SK-N-SH treated with all-trans-retinoic acid at 6 μM for 48 hours (cell line): ENCODE measurements around the gene PCDHGA10.

Experiments
- ATAC-seq: fragments of 200-7000 bp; cut with Tn5 transposase; 3 replicates; pipeline ENCODE4 v1.9.1; 2020; ENCODE audit warnings: mild to moderate bottlenecking, moderate library complexity
- ARNTL ChIP-seq: fragments of 450-650 bp; formaldehyde crosslinking; IDR thresholded peaks from 2 replicates; pipeline ENCODE4 v1.5.0; 2020; ENCODE audit warnings: low read depth, mild to moderate bottlenecking, moderate library complexity, borderline replicate concordance
- BACH2 ChIP-seq: fragments of 250-450 bp; sonication (Bioruptor Pico); IDR thresholded peaks from 2 replicates; pipeline ENCODE4 v1.9.0; 2021; ENCODE audit warnings: mild to moderate bottlenecking, borderline replicate concordance
- CSDC2 ChIP-seq: fragments of 250-450 bp; sonication (Bioruptor Pico); IDR thresholded peaks from 2 replicates; pipeline ENCODE4 v1.5.0; 2020; ENCODE audit warnings: mild to moderate bottlenecking, moderate library complexity
- ESRRG ChIP-seq: fragments of 250-450 bp; sonication (Bioruptor Pico); IDR thresholded peaks from 2 replicates; pipeline ENCODE4 v1.6.1; 2021; ENCODE audit warnings: mild to moderate bottlenecking
- GLIS3 ChIP-seq: fragments of 250-450 bp; sonication (Bioruptor Pico); IDR thresholded peaks from 2 replicates; pipeline ENCODE4 v1.5.0; 2020; ENCODE audit warnings: mild to moderate bottlenecking, moderate library complexity
- ISL1 ChIP-seq: fragments of 250-450 bp; sonication (Bioruptor Pico); IDR thresholded peaks from 2 replicates; pipeline ENCODE4 v2.1.2; 2022; ENCODE audit warnings: mild to moderate bottlenecking, moderate library complexity
- OSR1 ChIP-seq: fragments of 250-450 bp; sonication (Bioruptor Pico); IDR thresholded peaks from 2 replicates; pipeline ENCODE4 v1.8.0; 2022; ENCODE audit warnings: moderate library complexity, mild to moderate bottlenecking, inconsistent platforms
- PATZ1 ChIP-seq: fragments of 250-450 bp; sonication (Bioruptor Pico); IDR thresholded peaks from 2 replicates; pipeline ENCODE4 v1.8.0; 2020; ENCODE audit warnings: mild to moderate bottlenecking, moderate library complexity, borderline replicate concordance
- RARB ChIP-seq: fragments of 250-450 bp; sonication (Bioruptor Pico); IDR thresholded peaks from 2 replicates; pipeline ENCODE4 v1.8.0; 2021; ENCODE audit warnings: mild to moderate bottlenecking, moderate library complexity
- SNAI2 ChIP-seq: fragments of 250-450 bp; sonication (Bioruptor Pico); IDR thresholded peaks from 2 replicates; pipeline ENCODE4 v1.5.0; 2020; ENCODE audit warnings: mild to moderate bottlenecking, moderate library complexity
- TCF4 ChIP-seq: fragments of 250-450 bp; sonication (Bioruptor Pico); IDR thresholded peaks from 2 replicates; pipeline ENCODE4 v1.8.0; 2021; ENCODE audit warnings: mild to moderate bottlenecking, moderate library complexity, borderline replicate concordance
- TOX ChIP-seq: fragments of 250-450 bp; sonication (Bioruptor Pico); IDR thresholded peaks from 2 replicates; pipeline ENCODE4 v1.8.0; 2021; ENCODE audit warnings: mild to moderate bottlenecking, moderate library complexity, borderline replicate concordance
- ZC3H10 ChIP-seq: fragments of 250-450 bp; sonication (Bioruptor Pico); IDR thresholded peaks from 2 replicates; pipeline ENCODE4 v1.5.1; 2021; ENCODE audit warnings: mild to moderate bottlenecking, moderate library complexity
- ZFP3 ChIP-seq: fragments of 250-450 bp; sonication (Bioruptor Pico); IDR thresholded peaks from 2 replicates; pipeline ENCODE4 v1.5.0; 2020; ENCODE audit warnings: mild to moderate bottlenecking, moderate library complexity
- ZFP30 ChIP-seq: fragments of 450-650 bp; formaldehyde crosslinking; IDR thresholded peaks from 2 replicates; pipeline ENCODE4 v1.5.0; 2022; ENCODE audit warnings: mild to moderate bottlenecking, moderate library complexity
- ZNF565 ChIP-seq: fragments of 450-650 bp; formaldehyde crosslinking; conservative IDR thresholded peaks from 2 replicates; pipeline ENCODE4 v1.5.0; 2020; ENCODE audit warnings: low read depth, mild to moderate bottlenecking, moderate library complexity
- ZNF70 ChIP-seq: fragments of 450-650 bp; formaldehyde crosslinking; IDR thresholded peaks from 2 replicates; pipeline ENCODE4 v1.5.0; 2020; ENCODE audit warnings: mild to moderate bottlenecking, moderate library complexity
- ZNF8 ChIP-seq: fragments of 450-650 bp; formaldehyde crosslinking; IDR thresholded peaks from 2 replicates; pipeline ENCODE4 v1.5.0; 2020; ENCODE audit warnings: mild to moderate bottlenecking, moderate library complexity
- TF ChIP-seq, protein P1 (sequence below): fragments of 250-450 bp; sonication (Bioruptor Pico); IDR thresholded peaks from 2 replicates; pipeline ENCODE4 v1.5.1; 2021; ENCODE audit warnings: mild to moderate bottlenecking, moderate library complexity
- TF ChIP-seq, protein P2 (sequence below): fragments of 250-450 bp; sonication (Bioruptor Pico); IDR thresholded peaks from 2 replicates; pipeline ENCODE4 v1.8.0; 2021; ENCODE audit warnings: low read depth, mild to moderate bottlenecking, moderate library complexity, borderline replicate concordance
- TF ChIP-seq, protein P3 (sequence below): fragments of 250-450 bp; sonication (Bioruptor Pico); IDR thresholded peaks from 2 replicates; pipeline ENCODE4 v1.5.0; 2020; ENCODE audit warnings: mild to moderate bottlenecking, moderate library complexity

PCDHGA10 gene

DNA sequence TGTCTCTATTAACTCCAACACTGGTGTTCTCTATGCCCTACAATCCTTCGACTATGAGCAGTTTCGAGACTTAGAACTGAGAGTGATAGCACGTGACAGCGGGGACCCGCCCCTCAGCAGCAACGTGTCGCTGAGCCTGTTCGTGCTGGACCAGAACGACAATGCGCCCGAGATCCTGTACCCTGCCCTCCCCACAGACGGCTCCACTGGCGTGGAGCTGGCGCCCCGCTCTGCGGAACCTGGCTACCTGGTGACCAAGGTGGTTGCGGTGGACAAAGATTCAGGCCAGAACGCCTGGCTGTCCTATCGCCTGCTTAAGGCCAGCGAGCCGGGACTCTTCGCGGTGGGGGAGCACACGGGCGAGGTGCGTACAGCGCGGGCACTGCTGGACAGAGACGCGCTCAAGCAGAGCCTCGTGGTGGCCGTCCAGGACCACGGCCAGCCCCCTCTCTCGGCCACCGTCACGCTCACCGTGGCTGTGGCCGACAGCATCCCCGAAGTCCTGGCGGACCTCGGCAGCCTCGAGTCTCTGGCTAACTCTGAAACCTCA is 10.0 kb downstream of the PCDHGA10 start:
- ATAC-seq = no peak
- TF ChIP-seq ZNF565 (CRISPR knock-in tag) = no peak
- no peak for TF ChIP-seq ZNF70 (CRISPR knock-in tag)
- no peak for TF ChIP-seq TCF4
- no peak for TF ChIP-seq TOX (CRISPR knock-in tag)
- TF ChIP-seq ZFP3 (CRISPR knock-in tag) = no peak
- TF ChIP-seq OSR1 = no peak
- TF ChIP-seq, protein P1, sequence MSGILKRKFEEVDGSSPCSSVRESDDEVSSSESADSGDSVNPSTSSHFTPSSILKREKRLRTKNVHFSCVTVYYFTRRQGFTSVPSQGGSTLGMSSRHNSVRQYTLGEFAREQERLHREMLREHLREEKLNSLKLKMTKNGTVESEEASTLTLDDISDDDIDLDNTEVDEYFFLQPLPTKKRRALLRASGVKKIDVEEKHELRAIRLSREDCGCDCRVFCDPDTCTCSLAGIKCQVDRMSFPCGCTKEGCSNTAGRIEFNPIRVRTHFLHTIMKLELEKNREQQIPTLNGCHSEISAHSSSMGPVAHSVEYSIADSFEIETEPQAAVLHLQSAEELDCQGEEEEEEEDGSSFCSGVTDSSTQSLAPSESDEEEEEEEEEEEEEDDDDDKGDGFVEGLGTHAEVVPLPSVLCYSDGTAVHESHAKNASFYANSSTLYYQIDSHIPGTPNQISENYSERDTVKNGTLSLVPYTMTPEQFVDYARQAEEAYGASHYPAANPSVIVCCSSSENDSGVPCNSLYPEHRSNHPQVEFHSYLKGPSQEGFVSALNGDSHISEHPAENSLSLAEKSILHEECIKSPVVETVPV = no peak
- TF ChIP-seq SNAI2 (CRISPR knock-in tag) = no peak
- TF ChIP-seq ISL1 (CRISPR knock-in tag) = no peak
- no peak for TF ChIP-seq ZC3H10
- TF ChIP-seq BACH2 (CRISPR knock-in tag) = no peak
- TF ChIP-seq, protein P2, sequence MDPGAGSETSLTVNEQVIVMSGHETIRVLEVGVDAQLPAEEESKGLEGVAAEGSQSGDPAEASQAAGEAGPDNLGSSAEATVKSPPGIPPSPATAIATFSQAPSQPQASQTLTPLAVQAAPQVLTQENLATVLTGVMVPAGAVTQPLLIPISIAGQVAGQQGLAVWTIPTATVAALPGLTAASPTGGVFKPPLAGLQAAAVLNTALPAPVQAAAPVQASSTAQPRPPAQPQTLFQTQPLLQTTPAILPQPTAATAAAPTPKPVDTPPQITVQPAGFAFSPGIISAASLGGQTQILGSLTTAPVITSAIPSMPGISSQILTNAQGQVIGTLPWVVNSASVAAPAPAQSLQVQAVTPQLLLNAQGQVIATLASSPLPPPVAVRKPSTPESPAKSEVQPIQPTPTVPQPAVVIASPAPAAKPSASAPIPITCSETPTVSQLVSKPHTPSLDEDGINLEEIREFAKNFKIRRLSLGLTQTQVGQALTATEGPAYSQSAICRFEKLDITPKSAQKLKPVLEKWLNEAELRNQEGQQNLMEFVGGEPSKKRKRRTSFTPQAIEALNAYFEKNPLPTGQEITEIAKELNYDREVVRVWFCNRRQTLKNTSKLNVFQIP (CRISPR knock-in tag) = no peak
- TF ChIP-seq GLIS3 (CRISPR knock-in tag) = no peak
- no peak for TF ChIP-seq RARB (CRISPR knock-in tag)
- TF ChIP-seq PATZ1 (CRISPR knock-in tag) = no peak
- TF ChIP-seq CSDC2 (CRISPR knock-in tag) = no peak
- no peak for TF ChIP-seq ZNF8 (CRISPR knock-in tag)
- TF ChIP-seq ESRRG (CRISPR knock-in tag) = no peak

GRCh38 chr5:141427783-141428426 is 15.1 kb downstream of the PCDHGA10 start:
- TF ChIP-seq, protein P1 = no peak
- TF ChIP-seq ZFP30 (CRISPR knock-in tag) (no peak), ZNF8 (CRISPR knock-in tag) (no peak), PATZ1 (CRISPR knock-in tag) (no peak), ARNTL (no peak), GLIS3 (CRISPR knock-in tag) (no peak), ZNF70 (CRISPR knock-in tag) (no peak), SNAI2 (CRISPR knock-in tag) (no peak), CSDC2 (CRISPR knock-in tag) (no peak)
- TF ChIP-seq, protein P2 (CRISPR knock-in tag) = no peak
- TF ChIP-seq, protein P3, sequence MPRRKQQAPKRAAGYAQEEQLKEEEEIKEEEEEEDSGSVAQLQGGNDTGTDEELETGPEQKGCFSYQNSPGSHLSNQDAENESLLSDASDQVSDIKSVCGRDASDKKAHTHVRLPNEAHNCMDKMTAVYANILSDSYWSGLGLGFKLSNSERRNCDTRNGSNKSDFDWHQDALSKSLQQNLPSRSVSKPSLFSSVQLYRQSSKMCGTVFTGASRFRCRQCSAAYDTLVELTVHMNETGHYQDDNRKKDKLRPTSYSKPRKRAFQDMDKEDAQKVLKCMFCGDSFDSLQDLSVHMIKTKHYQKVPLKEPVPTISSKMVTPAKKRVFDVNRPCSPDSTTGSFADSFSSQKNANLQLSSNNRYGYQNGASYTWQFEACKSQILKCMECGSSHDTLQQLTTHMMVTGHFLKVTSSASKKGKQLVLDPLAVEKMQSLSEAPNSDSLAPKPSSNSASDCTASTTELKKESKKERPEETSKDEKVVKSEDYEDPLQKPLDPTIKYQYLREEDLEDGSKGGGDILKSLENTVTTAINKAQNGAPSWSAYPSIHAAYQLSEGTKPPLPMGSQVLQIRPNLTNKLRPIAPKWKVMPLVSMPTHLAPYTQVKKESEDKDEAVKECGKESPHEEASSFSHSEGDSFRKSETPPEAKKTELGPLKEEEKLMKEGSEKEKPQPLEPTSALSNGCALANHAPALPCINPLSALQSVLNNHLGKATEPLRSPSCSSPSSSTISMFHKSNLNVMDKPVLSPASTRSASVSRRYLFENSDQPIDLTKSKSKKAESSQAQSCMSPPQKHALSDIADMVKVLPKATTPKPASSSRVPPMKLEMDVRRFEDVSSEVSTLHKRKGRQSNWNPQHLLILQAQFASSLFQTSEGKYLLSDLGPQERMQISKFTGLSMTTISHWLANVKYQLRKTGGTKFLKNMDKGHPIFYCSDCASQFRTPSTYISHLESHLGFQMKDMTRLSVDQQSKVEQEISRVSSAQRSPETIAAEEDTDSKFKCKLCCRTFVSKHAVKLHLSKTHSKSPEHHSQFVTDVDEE (CRISPR knock-in tag) = no peak
- no peak for ATAC-seq
